COR-L47 (cell line): Measurements from ENCODE around the gene SEMA4D.

ENCODE experiments used
- DNase-seq: peaks from one replicate; lab custom pipeline; 2025; lab: John Stamatoyannopoulos, UW

SEMA4D gene

DNA sequence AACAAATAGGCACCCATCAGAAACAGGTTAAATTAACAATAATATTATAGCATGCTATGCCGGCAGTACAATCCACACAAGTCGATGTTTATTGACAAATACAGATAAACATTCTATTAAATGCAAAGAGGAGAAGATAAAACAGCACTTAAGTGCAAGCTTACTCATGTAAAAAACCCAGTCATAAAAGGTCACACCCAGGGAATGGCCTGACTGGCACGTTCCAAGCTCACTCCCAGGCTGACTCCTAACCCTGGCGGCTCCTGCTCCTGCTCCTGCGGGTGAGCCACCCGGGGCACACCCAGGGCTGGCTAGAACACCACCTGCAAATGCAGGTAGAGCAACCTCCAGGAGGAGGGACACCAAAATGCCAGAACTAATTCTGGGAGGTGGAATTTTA lies 66.9 kb downstream of the SEMA4D start:
- DNase-seq = no peak

GRCh38 chr9:89428901-89429890 lies 68.7 kb downstream of the SEMA4D start:
- no peak for DNase-seq

- DNase-seq = no peak
These were observed 69.6 kb downstream of the SEMA4D start for GRCh38 chr9:89428222-89428761.

DNA sequence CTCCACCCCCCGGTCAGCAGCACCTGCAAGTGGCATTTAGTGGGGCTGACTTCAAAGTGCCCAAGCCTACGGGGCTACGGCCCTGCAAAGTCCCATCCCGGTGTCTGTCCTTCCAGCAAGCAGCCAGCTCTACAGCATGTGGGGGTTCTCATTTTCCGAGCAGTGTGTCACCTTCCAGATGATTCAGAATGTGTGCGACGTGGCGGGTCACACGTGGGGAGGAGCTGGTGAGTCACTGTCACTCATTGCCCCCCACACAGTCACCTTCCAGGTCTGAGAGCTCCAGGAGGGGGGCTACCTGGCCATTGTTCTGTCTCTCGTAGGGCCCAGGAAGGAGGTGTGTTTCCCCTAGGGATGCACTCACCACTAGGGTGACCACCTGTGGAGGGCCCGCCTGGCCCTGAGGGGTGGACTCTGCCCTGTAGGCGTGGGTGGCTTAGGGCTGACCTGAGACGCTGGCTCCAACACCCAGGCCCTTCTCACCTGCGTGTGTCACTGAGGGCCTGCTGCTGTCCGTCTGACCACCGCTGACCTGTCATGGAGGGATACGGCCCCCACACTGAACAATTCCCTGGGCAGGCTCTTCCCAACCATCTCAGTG lies 70.2 kb downstream of the SEMA4D start:
- DNase-seq = no peak

DNA sequence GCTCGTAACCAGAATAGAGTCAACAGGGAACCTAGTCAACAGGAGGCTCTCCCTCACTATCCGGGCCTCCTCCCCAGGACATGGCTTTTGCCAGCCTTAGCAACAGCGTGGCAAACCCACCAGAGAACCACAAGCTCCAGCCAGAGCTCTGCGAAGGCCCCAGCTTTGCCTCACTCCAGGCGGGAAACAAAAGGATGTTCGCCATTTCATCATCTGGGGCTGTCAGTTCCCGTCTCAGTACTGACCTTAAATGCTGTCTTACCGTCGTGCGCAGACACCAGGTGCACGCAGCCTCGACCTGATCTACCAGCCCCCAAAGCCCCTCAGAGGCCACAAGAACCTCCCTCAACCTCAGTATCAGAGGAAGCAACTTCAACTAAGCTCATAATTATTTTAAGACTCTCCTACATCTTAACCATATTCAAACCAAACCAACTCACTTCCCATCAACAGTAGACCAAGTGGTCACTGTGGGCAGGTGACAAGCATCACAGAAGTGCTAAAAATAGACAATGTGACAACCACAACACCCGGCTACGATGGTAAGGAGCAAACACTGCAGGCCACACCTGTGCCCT lies 71.4 kb downstream of the SEMA4D start:
- DNase-seq = no peak

DNA sequence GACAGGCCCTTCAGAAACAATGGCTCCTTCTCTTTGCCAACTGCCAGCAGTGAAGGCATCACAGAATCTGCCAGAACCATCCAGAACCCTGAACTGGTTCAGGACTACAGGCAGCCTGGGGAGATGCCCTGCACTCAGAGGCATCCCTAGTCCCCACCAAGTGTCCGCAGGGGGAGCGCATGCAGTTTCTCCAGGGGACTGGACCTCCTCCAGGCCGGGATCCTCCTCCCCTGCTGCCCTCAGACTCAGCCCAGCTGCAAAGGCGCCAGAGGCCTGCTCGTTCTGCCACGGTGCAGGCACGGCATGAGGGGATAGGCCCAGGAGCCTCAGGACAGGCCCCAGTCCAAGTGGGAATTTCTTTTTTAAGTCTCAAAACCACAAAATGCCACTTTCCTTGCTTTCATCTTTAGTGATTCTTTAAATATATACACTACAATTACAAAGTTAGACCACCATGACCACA lies 72.0 kb downstream of the SEMA4D start:
- DNase-seq = no peak

GRCh38 chr9:89425024-89425805 lies 72.7 kb downstream of the SEMA4D start:
- DNase-seq = no peak

GRCh38 chr9:89422151-89422975 lies 75.5 kb downstream of the SEMA4D start:
- no peak for DNase-seq

DNA sequence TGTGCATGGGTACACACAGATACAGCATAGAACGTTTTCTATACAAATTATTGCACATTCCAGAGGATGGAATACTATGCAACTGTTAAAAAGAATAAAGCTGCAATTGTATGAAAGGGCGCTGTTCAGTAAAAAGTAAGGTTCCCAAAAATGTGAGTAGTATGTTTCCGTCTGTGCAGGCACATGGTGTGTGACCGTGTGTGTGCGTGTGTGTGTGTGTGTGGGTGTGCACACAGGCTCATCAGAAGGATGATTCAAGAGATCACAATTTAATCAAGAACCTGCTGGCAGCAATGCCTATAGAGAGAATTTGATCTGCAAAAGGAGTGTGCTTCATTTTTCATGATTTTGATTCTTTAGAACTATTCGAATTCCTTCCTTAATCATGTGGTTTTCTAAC lies 76.3 kb downstream of the SEMA4D start:
- no peak for DNase-seq

- no peak for DNase-seq
These were observed 77.3 kb downstream of the SEMA4D start for GRCh38 chr9:89420397-89421178.

DNA sequence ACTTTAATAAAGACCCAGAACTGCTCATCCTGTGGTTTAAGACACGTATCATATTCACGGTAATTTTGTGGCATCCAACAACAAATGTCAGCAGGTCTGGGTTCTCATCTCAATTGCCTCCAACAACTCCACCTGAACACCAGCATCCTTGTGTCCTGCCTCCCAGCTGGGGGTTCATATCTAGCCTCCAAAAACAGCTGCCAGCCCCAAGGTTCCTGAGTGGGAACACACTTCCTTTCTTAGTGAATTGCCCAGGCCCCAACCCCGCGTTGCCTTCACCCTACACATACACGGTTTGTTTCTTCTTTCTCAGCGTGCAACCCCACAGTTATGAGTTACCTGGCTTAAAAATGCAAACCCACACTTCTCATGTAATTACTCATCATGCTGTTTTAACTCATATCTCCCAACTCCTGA lies 77.9 kb downstream of the SEMA4D start:
- no peak for DNase-seq

DNA sequence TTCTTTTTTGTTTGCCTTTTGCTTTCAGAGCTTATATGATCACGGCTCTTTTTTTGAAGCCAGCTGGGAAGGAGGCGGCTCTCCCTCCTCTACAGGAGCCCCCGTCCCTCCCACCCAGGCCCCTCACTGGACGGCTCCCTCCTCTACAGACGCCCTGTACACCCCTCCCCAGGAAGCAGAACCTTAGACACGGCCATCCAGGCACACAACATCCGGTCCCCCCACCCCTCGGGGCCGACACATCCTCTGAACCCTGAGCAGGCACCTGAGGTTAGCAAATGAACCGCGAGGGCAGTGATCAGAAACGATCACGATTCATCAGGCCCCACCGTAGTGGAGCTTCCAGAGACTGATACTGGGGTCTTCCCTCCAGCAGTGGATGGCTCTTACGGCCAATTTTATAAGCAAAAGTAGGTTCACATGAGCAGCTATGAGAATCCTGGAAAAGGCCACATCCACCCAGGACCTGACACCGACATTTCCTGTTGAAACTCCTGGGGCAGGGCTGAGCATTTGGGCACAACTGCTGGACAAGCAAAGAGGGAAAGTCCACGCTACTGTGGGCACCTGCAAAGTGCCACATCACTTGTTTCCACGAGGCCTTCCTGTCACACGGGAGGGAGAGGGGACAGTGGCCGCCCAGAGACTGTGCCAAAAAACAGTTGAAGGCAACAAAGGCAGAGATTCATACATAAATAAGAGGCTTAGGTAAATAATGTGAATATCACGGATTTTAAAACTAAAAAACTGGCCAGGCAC lies 78.9 kb downstream of the SEMA4D start:
- DNase-seq = no peak

- DNase-seq = no peak
These were observed 79.5 kb downstream of the SEMA4D start for GRCh38 chr9:89418474-89418845.

- DNase-seq = no peak
These were observed 80.0 kb downstream of the SEMA4D start for GRCh38 chr9:89417832-89418473.

GRCh38 chr9:89414670-89415324 lies 83.1 kb downstream of the SEMA4D start:
- no peak for DNase-seq

DNA sequence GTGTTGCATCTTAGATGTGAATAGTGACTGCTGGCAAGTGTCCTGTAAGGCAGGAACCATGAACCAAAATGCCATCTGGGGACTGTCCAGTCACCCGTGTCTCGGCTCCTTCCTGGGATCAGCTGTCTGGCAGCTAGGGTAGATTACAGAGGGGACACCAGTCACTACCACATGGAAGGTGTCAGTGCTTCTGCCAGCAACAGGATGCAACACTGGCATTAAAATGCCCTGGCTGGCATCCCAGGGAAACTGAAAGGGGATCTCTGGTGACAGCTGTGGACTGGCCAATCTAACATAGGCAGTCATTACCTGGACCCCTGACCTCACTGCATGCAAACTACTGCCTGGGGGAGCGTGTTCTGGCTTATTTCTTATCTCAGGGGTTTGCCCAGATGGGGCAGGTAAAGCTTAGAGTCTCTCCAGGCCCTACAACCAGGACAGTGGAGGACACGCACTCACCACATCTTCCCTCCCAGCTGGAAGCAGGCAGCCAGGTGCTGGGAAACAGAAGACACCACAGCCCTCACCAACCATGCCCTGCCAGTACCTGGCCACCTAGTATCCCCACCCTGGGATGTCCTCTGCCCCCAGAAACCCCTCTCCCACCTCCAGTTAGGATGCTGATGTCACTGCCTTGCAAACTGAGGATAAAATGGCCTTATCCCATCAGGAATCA lies 83.8 kb downstream of the SEMA4D start:
- DNase-seq = no peak

DNA sequence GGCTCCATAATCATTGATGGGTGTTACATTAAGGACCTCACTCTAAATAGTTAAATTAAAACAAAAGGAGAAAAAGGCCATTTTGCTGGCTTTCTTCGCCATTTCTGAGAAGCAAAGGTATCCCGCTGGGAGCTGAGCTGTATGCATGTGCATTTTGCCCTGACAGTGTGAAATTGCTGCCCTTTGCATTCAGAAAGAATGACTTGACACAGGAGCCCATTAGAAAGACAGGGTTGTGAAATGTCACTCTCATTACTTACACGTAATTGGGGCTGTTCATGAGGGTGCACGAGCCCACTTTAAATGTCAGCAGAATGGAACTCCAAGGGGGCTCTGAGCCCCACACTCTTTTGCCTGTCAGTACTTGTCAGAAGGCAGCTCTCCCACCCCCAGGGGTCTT lies 85.0 kb downstream of the SEMA4D start:
- DNase-seq = no peak

DNA sequence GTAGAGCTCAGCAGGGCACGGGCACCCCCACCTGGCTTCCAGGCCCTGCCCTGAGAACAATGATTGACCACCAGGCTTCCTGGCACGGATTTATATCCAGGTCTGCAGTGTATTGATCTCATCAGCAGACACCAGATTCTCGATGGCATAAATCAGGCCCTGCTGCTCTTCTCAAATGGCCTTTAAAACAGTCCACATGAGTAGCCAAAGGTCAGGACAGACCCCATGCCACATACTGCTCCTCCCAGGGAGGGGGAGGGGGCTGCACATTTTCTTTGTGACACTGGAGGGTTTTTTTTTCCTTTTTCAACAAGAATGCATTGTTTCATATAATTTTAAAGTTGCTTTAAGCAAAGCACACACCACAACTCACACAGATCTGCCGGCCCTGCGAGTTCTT lies 85.4 kb downstream of the SEMA4D start:
- no peak for DNase-seq
